Trophoblast cell (in vitro differentiated cells and primary cell): ENCODE results near the gene GALNT9.
A peak's percentile ranks its signal among the peaks of the same experiment; 100 is the strongest.

ENCODE experiments used
- DNase-seq, 2 donors: peaks; one replicate each; pipeline ENCODE4 v3.0.0-alpha.2; 2016
- H2AFZ ChIP-seq: 2 replicates; pipeline ENCODE4 v1.6.1; 2013; ENCODE audit warnings: low read length, moderate library complexity, mild to moderate bottlenecking; ENCODE audit not compliant: insufficient read depth, poor library complexity
- H2AK5ac ChIP-seq: 2 replicates; pipeline ENCODE4 v1.6.1; 2013; ENCODE audit warnings: mild to moderate bottlenecking, low read length
- H2BK120ac ChIP-seq: 2 replicates; pipeline ENCODE4 v1.6.1; 2013; ENCODE audit warnings: low read length, mild to moderate bottlenecking, moderate library complexity; ENCODE audit not compliant: insufficient read depth, poor library complexity
- H2BK12ac ChIP-seq: 2 replicates; pipeline ENCODE4 v1.6.1; 2013; ENCODE audit warnings: mild to moderate bottlenecking, low read length, moderate library complexity
- H2BK5ac ChIP-seq: 2 replicates; pipeline ENCODE4 v1.6.1; 2013; ENCODE audit warnings: low read length, low read depth, moderate library complexity, mild to moderate bottlenecking; ENCODE audit not compliant: poor library complexity
- H3K14ac ChIP-seq: 2 replicates; pipeline ENCODE4 v1.6.1; 2013; ENCODE audit warnings: mild to moderate bottlenecking, low read length
- H3K18ac ChIP-seq: 2 replicates; pipeline ENCODE4 v1.6.1; 2013; ENCODE audit warnings: mild to moderate bottlenecking, low read length
- H3K23ac ChIP-seq: 2 replicates; pipeline ENCODE4 v1.6.1; 2013; ENCODE audit warnings: low read length
- H3K27ac ChIP-seq: 2 replicates; pipeline ENCODE4 v1.5.1; 2013; ENCODE audit warnings: low read depth, mild to moderate bottlenecking, inconsistent platforms, low read length, moderate library complexity
- H3K27me3 ChIP-seq: 2 replicates; pipeline ENCODE4 v1.6.1; 2013; ENCODE audit warnings: inconsistent platforms, mild to moderate bottlenecking, low read length, moderate library complexity; ENCODE audit not compliant: insufficient read depth
- H3K36me3 ChIP-seq, 2 experiments: 1 replicate in 1 of 2; 2 replicates in 1 of 2; pipeline ENCODE4 v1.6.1; 2013; ENCODE audit warnings: low read length in 2 of 2, mild to moderate bottlenecking in 2 of 2, moderate library complexity in 1 of 2; ENCODE audit not compliant: insufficient read depth in 2 of 2, control insufficient read depth in 1 of 2
- H3K4ac ChIP-seq: 2 replicates; pipeline ENCODE4 v1.6.1; 2013; ENCODE audit warnings: low read depth, mild to moderate bottlenecking, low read length, moderate library complexity
- H3K4me1 ChIP-seq, 2 experiments: 1 replicate in 1 of 2; 2 replicates in 1 of 2; pipeline ENCODE4 v1.6.1; 2013; ENCODE audit warnings: low read length in 2 of 2, mild to moderate bottlenecking in 2 of 2, moderate library complexity in 1 of 2; ENCODE audit not compliant: insufficient read depth in 2 of 2, control insufficient read depth in 1 of 2
- H3K4me2 ChIP-seq: 2 replicates; pipeline ENCODE4 v1.6.1; 2013; ENCODE audit warnings: inconsistent platforms, mild to moderate bottlenecking, low read length, moderate library complexity
- H3K4me3 ChIP-seq: 2 replicates; pipeline ENCODE4 v1.5.1; 2013; ENCODE audit warnings: mild to moderate bottlenecking, low read depth, low read length, inconsistent platforms
- H3K79me1 ChIP-seq: one replicate; pipeline ENCODE4 v1.6.1; 2013; ENCODE audit warnings: low read length
- H3K79me2 ChIP-seq: 2 replicates; pipeline ENCODE4 v1.6.1; 2013; ENCODE audit warnings: low read length, mild to moderate bottlenecking; ENCODE audit not compliant: control insufficient read depth, insufficient read depth, poor library complexity
- H3K9ac ChIP-seq: 2 replicates; pipeline ENCODE4 v1.6.1; 2013; ENCODE audit warnings: mild to moderate bottlenecking, low read length
- H3K9me3 ChIP-seq: 2 replicates; pipeline ENCODE4 v1.6.1; 2013; ENCODE audit warnings: low read depth, mild to moderate bottlenecking, control low read depth, inconsistent platforms, low read length; ENCODE audit not compliant: insufficient read depth
- H4K12ac ChIP-seq: 2 replicates; pipeline ENCODE4 v1.6.1; 2013; ENCODE audit warnings: low read depth, mild to moderate bottlenecking, low read length, moderate library complexity
- H4K8ac ChIP-seq: 2 replicates; pipeline ENCODE4 v1.6.1; 2013; ENCODE audit warnings: low read depth, mild to moderate bottlenecking, low read length, moderate library complexity
- H4K91ac ChIP-seq: one replicate; pipeline ENCODE4 v1.6.1; 2013; ENCODE audit warnings: low read depth, mild to moderate bottlenecking, low read length, moderate library complexity
- WGBS: extraction: QIAGEN DNeasy Blood & Tissue Kit; methylation state at CpG from one replicate; pipeline ENCODE4 v1.1.7; 2013; ENCODE audit warnings: missing lambda C conversion rate; ENCODE audit not compliant: insufficient read length, insufficient coverage; ENCODE audit errors: extremely low coverage; 5-methylcytosine and 5-hydroxymethylcytosine counted together

Gene GALNT9

GRCh38 chr12:132170637-132171292, 158.6 kb downstream of the GALNT9 start:
- Histone ChIP-seq H3K14ac (no peak overlapping the region), H2BK12ac (no peak overlapping the region), H3K4me1 (peaks cover 0 to 5% of the 10 kb centered on the region in 2 experiments), H3K27ac (no peak overlapping the region), H3K18ac (no peak overlapping the region), H3K4me2 (no peak overlapping the region), H4K91ac (no peak overlapping the region), H2BK5ac (no peak overlapping the region), H4K12ac (no peak overlapping the region), H3K4me3 (peak overlapping the region; percentile 23), H3K27me3 (no peaks in the 10 kb centered on the region), H3K9me3 (peaks cover 4% of the 10 kb centered on the region), H3K79me1 (no peaks in the 10 kb centered on the region), H4K8ac (no peak overlapping the region), H2AFZ (no peak overlapping the region), H3K9ac (no peak overlapping the region), H2BK120ac (no peak overlapping the region), H3K4ac (no peak overlapping the region), H3K23ac (no peak overlapping the region), H3K36me3 (no peaks in the 10 kb centered on the region), H3K79me2 (no peaks in the 10 kb centered on the region), H2AK5ac (no peak overlapping the region)
- WGBS, result no CpG with 5 or more reads among the region's 33 CpGs
- no peak for DNase-seq

- no peak overlapping the region for H3K9ac ChIP-seq
- no peak overlapping the region for H4K12ac ChIP-seq
- WGBS, result no CpG with 5 or more reads among the region's 16 CpGs
- H2BK12ac ChIP-seq, result no peak overlapping the region
- H4K8ac ChIP-seq, result no peak overlapping the region
- no peak overlapping the region for H4K91ac ChIP-seq
- H3K36me3 ChIP-seq, result no peaks in the 10 kb centered on the region
- no peak overlapping the region for H3K4ac ChIP-seq
- no peak overlapping the region for H2BK120ac ChIP-seq
- no peak overlapping the region for H2AFZ ChIP-seq
- no peaks in the 10 kb centered on the region for H3K79me1 ChIP-seq
- H3K14ac ChIP-seq, result no peak overlapping the region
- H3K9me3 ChIP-seq, result peaks cover 4% of the 10 kb centered on the region
- H2AK5ac ChIP-seq, result no peak overlapping the region
- no peak overlapping the region for H3K27ac ChIP-seq
- H3K4me3 ChIP-seq, result no peak overlapping the region
- no peak overlapping the region for H3K23ac ChIP-seq
- H3K4me1 ChIP-seq, result peaks cover 0 to 2% of the 10 kb centered on the region in 2 experiments
- no peak overlapping the region for H3K4me2 ChIP-seq
- H3K27me3 ChIP-seq, result no peaks in the 10 kb centered on the region
- no peak for DNase-seq
- no peak overlapping the region for H2BK5ac ChIP-seq
- H3K18ac ChIP-seq, result no peak overlapping the region
- no peaks in the 10 kb centered on the region for H3K79me2 ChIP-seq
These were observed 159.2 kb downstream of the GALNT9 start for GRCh38 chr12:132170094-132170636.

- Histone ChIP-seq H3K36me3 (no peaks in the 10 kb centered on the region), H2BK5ac (no peak overlapping the region), H2BK12ac (no peak overlapping the region), H2AFZ (no peak overlapping the region), H3K4me3 (no peak overlapping the region), H3K4me1 (no peaks in the 10 kb centered on the region), H3K14ac (no peak overlapping the region), H3K9ac (no peak overlapping the region), H3K79me2 (no peaks in the 10 kb centered on the region), H3K27me3 (no peaks in the 10 kb centered on the region), H4K12ac (no peak overlapping the region), H3K79me1 (no peaks in the 10 kb centered on the region), H3K23ac (no peak overlapping the region), H2AK5ac (no peak overlapping the region), H4K91ac (no peak overlapping the region), H2BK120ac (no peak overlapping the region), H3K27ac (no peak overlapping the region), H3K4me2 (no peak overlapping the region), H3K9me3 (peaks cover 4% of the 10 kb centered on the region), H3K18ac (no peak overlapping the region), H3K4ac (no peak overlapping the region), H4K8ac (no peak overlapping the region)
- no CpG with 5 or more reads among the region's 17 CpGs for WGBS
- DNase-seq, result no peak
These were observed 160.0 kb downstream of the GALNT9 start for GRCh38 chr12:132169376-132169775.

GRCh38 chr12:132168311-132169031, 160.9 kb downstream of the GALNT9 start:
- no peaks in the 10 kb centered on the region for H3K79me1 ChIP-seq
- H3K4ac ChIP-seq, result no peak overlapping the region
- H3K18ac ChIP-seq, result no peak overlapping the region
- no peak overlapping the region for H2BK12ac ChIP-seq
- no peak overlapping the region for H3K23ac ChIP-seq
- H2AK5ac ChIP-seq, result no peak overlapping the region
- H2AFZ ChIP-seq, result no peak overlapping the region
- H2BK5ac ChIP-seq, result no peak overlapping the region
- H3K27me3 ChIP-seq, result no peaks in the 10 kb centered on the region
- no peaks in the 10 kb centered on the region for H3K36me3 ChIP-seq
- no peaks in the 10 kb centered on the region for H3K79me2 ChIP-seq
- H3K9ac ChIP-seq, result no peak overlapping the region
- no peak overlapping the region for H3K27ac ChIP-seq
- H3K14ac ChIP-seq, result no peak overlapping the region
- H3K4me3 ChIP-seq, result no peak overlapping the region
- H4K12ac ChIP-seq, result no peak overlapping the region
- no peak overlapping the region for H3K4me2 ChIP-seq
- H4K8ac ChIP-seq, result no peak overlapping the region
- H2BK120ac ChIP-seq, result no peak overlapping the region
- no CpG with 5 or more reads among the region's 31 CpGs for WGBS
- H3K4me1 ChIP-seq, result no peaks in the 10 kb centered on the region
- DNase-seq, result no peak
- H4K91ac ChIP-seq, result no peak overlapping the region
- H3K9me3 ChIP-seq, result peaks cover 4% of the 10 kb centered on the region
